Right ventricle myocardium superior (tissue), 1 donor: Measurements from ENCODE around the gene ZNF397. TPM values are rescaled to one million over a fixed set of nuclear protein-coding genes. Genes with fewer than 3 reads are reported as not detected.

ENCODE experiments used
- ATAC-seq: fragments of 200-7000 bp; cut with Tn5 transposase; one replicate; pipeline ENCODE4 v1.9.1; 2020; ENCODE audit warnings: mild to moderate bottlenecking; ENCODE audit not compliant: poor library complexity
- DNase-seq: peaks from one replicate; pipeline ENCODE4 v3.0.0-alpha.2; 2020
- intact Hi-C: fragments of 100-400 bp; cut with DNase I; formaldehyde crosslinking; loops from one replicate; pipeline ENCODE4 v1.11.2; 2022
- total RNA-seq: library from RNA; stranded (reverse); fragmentation: NEBNext Ultra II Directional; extraction: Animal tissue kit (Norgen Biotek cat#: 25700); gene quantifications from one replicate; pipeline ENCODE4 v1.2.1, GENCODE V29; 2021
- donor health status: DM: no; HTN: yes; CAD: no; lungs with severe emphysema.

Gene ZNF397
- total RNA-seq, 1 donor from 2014 or later: 12.7 TPM

DNA sequence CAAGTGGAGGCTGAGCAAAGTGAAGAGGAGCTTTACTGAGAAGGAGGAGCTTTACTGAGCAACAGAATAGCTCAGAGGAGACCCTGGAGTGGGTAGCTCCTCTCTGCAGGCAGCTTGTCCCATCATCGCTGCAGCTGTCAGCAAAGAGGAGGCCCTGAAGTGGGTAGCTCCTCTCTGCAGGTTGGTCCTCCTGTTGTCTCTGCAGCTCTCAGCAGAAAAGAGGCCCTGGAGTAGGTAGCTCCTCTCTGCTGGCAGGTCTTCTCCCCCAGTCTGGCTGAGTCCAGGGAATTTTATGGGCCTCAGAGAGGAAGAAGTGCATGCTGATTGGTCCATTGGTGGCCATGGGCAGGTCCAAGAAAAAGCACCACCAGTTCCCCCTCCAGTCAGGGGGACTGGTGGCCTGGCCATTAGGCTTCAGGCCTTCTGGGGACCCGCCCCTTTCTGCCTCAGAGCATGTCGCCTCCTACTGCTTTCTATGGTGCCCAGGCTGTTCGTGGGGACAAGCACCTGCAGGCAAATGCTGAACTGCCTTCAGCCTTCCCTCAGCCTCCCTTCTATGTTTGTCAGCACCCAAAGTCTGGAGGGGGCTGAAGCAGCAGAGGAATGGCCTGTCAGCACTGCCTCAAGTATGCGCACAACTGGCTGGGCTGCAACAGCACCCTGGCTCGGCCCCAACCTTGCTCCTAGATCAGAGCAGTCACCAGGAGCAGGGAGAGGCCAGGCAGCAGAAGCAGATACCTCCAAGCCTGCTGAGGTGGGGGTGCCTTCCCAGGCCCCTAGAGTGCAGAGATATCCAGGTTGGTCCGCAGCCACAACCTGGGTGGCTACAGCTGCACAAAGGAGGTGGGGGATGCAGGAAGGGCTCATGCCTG, 43.3 kb downstream of the ZNF397 start:
- DNase-seq (peak; percentile 69), ATAC-seq (peak; percentile 83)
- intact Hi-C loops: no loop called here

GRCh38 chr18:35284841-35285240, 44.0 kb downstream of the ZNF397 start:
- ATAC-seq (peak; percentile 17), DNase-seq (no peak)
- intact Hi-C loops: no loop called here

DNA sequence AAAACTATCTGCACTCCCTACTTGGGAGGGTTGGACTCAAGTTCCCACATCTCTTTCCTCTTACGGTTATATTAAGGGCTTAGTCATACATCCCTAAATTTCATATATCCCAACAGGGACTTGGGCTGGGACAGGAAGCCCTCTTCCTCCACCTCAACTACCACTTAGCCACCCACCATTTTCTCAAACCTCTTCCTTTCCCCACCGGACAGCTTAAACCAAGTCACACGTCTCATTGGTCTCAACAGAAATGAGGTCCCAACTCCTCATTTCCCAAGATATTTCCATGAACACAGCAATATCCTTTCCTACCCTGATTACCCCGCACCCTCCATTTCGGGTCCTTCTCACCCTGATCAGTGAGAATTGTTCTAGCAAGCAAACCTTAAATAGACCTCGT, 48.5 kb downstream of the ZNF397 start:
- intact Hi-C loops: no loop called here
- ATAC-seq: peak; percentile 1

GRCh38 chr18:35289727-35290093, 48.9 kb downstream of the ZNF397 start:
- intact Hi-C loops: loop anchor here (5.0 kb wide), 1 partner anchor 53 kb away; the partner anchor contains the start of gene ZNF24
- peak; percentile 55 for ATAC-seq
- DNase-seq: no peak

More for the DNA sequence above, 48.5 kb downstream of the ZNF397 start:
- DNase-seq: no peak

- intact Hi-C loops: loop anchor here (5.0 kb wide), 1 partner anchor 52 kb away; the partner anchor contains the start of gene ZNF24
- DNase-seq (peak; percentile 96), ATAC-seq (peak; percentile 100)
These were observed 49.4 kb downstream of the ZNF397 start, which contains the start of gene ZSCAN30 for GRCh38 chr18:35290094-35290735. ZSCAN30 (minus strand) TSS chr18:35290229; CDS start chr18:35264352, 25,877 bp downstream.

- no peak for DNase-seq
- intact Hi-C loops: loop anchor here (5.0 kb wide), 1 partner anchor 51 kb away; the partner anchor contains the start of gene ZNF24
- ATAC-seq: no peak
These were observed 50.3 kb downstream of the ZNF397 start for GRCh38 chr18:35291166-35291565.

DNA sequence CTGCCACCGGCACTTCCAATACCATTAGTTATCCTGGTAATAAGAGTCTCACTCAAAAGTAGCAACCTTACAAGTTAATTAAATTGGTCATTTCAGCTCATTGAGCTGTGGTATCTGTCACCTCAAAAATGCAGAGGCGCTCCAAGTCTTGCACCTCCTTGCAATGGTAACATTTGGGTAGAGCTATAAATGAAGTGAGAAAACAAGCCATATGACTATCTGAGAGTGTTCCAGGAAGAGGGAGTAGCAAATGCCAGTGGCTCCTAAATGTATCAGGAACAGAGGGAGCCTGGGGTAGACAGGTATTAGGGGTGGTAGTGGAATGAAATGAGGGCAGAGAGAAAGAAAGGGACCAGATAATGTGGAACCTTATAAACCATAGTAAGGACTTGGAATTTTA, 55.2 kb downstream of the ZNF397 start:
- intact Hi-C loops: no loop called here
- ATAC-seq: no peak
- DNase-seq: no peak

GRCh38 chr18:35303610-35304009, 62.8 kb downstream of the ZNF397 start:
- DNase-seq: no peak
- ATAC-seq: peak; percentile 41
- intact Hi-C loops: no loop called here

DNA sequence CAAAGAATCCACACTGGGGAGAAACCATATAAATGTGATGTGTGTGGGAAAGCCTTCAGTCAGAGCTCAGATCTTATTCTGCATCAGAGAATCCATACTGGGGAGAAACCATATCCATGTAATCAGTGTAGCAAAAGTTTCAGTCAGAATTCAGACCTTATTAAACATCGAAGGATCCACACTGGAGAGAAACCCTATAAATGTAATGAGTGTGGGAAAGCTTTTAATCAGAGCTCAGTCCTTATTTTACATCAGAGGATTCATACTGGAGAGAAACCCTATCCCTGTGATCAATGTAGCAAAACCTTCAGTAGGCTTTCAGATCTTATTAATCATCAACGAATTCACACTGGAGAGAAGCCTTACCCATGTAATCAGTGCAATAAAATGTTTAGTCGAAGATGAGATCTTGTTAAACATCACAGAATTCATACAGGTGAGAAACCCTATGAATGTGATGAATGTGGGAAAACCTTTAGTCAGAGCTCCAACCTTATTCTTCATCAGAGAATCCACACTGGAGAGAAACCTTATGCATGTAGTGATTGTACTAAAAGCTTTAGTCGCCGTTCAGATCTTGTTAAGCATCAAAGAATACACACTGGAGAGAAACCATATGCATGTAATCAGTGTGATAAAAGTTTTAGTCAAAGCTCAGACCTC, 65.9 kb downstream of the ZNF397 start:
- ATAC-seq (no peak), DNase-seq (no peak)
- intact Hi-C loops: no loop called here

Other genes with a start within 250 kb of the ZNF397 start
- gene MAPRE2, start 199.6 kb upstream of the ZNF397 start, total RNA-seq: 101 TPM
- 12.0 TPM for gene ZSCAN30, start 49.2 kb downstream of the ZNF397 start, total RNA-seq
- 44.4 TPM for gene ZNF24, start 103.4 kb downstream of the ZNF397 start, total RNA-seq
- 0.48 TPM for gene ZNF396, start 136.3 kb downstream of the ZNF397 start, total RNA-seq